ENCODE results near the gene SLC4A5.
A peak's percentile ranks its signal among the peaks of the same experiment; 100 is the strongest.
"Not testable (repeated sequence)": the region's sequence is repeated elsewhere in the genome, so short reads cannot be mapped to it uniquely, and the experiment has no call there.

SLC4A5 gene

DNA sequence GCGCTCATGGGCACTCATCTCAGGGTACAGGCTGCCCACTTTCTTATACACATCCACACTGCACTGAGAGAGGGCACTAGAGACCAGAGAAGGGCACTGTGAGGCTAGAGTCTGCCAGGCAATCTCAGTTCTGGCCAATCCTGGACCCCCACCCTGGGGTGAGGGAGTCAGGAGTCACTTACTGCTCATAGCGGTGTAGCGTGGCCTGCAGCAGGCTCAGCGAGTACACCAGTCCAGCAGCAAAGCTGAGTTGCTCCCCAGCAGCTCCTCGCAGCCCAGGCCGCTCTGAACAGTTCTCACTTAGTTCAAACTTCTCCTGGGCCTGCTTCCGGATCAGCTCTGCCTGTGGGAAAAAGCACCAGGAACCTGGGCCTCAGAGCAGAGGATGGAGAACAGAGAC lies 24.6 kb upstream of the SLC4A5 start:
- DNase-seq (ENCODE audit: low read depth), result no peak

DNA sequence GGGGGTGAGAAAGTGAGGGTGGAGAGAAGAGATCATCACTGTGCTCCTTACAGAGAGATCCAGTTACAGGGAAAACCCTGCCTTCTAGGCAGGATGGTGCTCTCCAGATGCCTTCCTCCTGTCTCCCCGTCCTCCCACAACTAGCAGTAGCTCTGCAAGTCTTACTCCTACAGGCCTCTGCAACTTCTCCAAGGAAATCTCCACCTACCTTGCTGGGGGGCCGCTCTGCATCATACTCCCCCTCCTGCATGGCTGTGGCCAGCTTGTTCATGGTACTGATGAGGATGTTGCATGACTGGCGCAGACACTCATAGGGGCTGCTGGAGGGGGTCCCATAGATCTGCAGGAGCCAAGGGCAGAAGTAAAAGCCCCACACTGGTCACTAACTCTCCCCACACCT lies 22.8 kb upstream of the SLC4A5 start:
- no peak for DNase-seq (ENCODE audit: low read depth)

GRCh38 chr2:74364533-74365505 lies 21.6 kb upstream of the SLC4A5 start:
- no peak for DNase-seq (ENCODE audit: low read depth)

DNA sequence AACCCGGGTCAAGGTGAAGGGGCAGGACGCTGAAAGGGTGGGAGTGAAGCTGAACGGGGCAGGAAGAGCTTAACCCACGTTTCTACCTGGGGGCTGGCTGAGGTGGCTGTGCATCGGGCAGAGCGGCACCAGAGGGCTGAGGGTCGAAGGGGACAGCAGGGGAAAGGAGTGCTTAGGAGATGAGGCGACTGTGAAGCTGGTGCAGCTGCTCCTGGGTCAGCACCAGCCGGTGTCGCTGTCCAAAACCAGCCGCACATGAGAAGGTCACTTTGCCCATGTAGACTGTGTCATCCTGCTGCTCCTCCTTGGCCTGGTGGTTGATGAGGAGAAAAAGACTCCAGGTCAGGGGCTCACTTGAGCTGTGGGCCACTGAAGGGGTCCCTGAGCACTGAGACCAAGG lies 18.1 kb upstream of the SLC4A5 start:
- no peak for DNase-seq (ENCODE audit: low read depth)

DNA sequence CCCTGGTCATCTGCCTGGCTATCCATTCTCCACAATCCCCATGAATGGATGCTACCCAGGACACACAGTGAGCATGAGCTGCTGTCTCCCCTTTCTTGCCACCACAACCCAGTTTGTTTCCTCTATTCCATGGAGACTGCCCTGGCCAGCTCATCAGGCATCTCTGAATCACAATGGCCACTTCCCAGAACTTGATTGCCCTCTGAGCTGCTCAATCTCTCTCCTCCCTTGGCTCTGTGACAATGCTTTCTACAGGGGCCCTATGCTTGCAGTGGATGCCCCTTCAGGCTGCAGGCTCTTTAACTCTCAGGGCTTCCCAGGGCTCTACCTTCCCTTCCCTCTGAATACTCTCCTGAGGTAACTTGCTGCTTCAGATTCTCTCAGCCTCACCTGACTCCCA lies 14.4 kb upstream of the SLC4A5 start:
- no peak for DNase-seq (ENCODE audit: low read depth)

GRCh38 chr2:74349889-74350288 lies 6.7 kb upstream of the SLC4A5 start:
- DNase-seq (ENCODE audit: low read depth), result no peak

- no peak for DNase-seq (ENCODE audit: low read depth)
Observed at GRCh38 chr2:74347742-74348141, 4.5 kb upstream of the SLC4A5 start.

- DNase-seq (ENCODE audit: low read depth), result no peak
Observed at GRCh38 chr2:74347303-74347702, 4.1 kb upstream of the SLC4A5 start.

DNA sequence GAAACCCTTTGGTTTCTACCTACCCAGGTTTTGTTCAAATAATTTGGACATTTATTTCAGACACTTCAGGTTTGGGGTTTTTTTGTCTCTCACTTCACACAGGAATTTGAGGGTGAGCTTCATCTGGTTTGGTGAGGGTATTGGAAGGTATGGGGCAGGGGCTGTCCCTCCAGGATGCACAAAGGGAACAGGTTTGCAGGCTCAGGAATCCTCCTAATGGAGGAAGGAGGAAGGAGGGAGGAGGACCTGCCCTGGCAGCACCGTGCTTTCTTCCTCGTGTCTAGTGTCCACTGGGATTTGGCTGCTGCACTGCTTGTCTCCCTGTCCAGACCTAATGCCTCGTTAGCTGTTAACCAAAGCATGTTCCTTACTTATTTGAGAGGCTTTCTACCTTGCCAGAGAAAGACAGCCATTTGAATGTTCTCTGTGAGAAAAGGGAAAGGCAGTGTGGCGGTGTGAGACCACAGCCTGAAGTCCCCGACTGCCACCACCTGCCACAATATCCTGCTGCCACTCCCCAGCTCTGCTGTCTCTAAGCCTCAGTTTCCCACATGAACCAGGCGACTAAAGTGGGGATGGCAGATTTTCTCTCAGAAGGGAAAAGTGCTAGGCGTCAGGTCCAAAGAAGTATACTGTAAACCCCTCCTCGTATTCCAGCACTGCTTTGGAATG lies 2.2 kb upstream of the SLC4A5 start:
- no peak for DNase-seq (ENCODE audit: low read depth)

DNA sequence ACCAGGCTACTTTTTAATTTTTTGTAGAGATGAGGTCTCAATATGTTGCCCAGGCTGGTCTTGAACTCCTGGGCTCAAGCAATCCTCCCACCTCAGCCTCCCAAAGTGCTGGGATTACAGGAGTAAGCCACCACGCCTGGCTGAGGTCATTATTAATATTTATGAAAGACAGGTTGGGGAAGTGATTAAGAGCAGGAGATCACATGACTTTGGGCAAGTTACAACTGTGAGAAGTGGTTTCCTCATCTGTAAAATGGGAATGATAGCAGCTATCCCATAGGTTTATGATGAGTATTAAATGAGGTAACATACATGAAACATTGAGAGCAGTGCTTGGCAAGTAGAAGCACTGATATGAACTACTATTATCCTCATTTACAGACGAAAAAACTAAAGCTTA lies 7.0 kb downstream of the SLC4A5 start:
- not testable (repeated sequence) for DNase-seq (ENCODE audit: low read depth)

- peak; percentile 76 for DNase-seq (ENCODE audit: low read depth)
Observed at GRCh38 chr2:74334931-74335333, 8.3 kb downstream of the SLC4A5 start.

GRCh38 chr2:74333896-74334586 lies 9.2 kb downstream of the SLC4A5 start:
- DNase-seq (ENCODE audit: low read depth), result no peak

DNA sequence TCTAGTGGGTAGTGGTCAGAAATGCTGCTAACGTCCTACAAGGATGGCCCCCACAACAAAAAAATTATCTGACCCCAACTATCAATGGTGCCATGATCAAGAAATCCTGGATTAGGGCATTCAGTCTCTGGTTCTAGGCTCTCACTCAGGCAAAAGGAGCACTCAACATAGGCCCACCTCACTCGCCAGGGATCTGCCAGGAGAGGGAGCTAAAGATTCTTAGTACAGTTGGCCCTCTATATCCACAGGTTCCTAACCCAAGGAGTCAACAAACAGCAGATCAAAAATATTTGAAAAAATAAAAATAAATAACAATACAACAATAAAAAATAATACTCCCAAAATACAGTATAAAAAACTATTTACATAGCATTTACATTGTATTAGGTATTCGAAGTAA lies 10.0 kb downstream of the SLC4A5 start:
- DNase-seq (ENCODE audit: low read depth), result peak; percentile 64

GRCh38 chr2:74332550-74333174 lies 10.6 kb downstream of the SLC4A5 start:
- no peak for DNase-seq (ENCODE audit: low read depth)

GRCh38 chr2:74328573-74328972 lies 14.6 kb downstream of the SLC4A5 start:
- DNase-seq (ENCODE audit: low read depth), result no peak

GRCh38 chr2:74328074-74328473 lies 15.1 kb downstream of the SLC4A5 start:
- no peak for DNase-seq (ENCODE audit: low read depth)

DNA sequence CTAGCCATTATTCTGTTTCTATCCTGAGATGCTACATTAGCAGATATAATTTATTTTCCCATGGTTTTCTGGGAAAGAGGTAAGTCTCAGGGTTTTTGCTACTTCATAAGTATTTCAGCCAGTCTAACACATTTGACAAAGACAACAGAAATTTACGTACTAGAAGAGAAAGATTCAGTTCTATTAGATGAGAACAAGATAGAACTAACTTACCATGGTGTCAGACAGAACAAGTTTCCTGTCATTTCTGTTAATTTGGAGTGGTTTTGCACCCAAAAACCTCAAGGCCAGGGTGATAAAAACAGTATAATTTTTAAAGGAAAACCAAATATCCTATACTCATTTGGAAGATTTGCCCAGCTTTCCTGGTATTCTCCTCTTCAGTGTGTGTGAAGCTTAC lies 15.6 kb downstream of the SLC4A5 start:
- DNase-seq (ENCODE audit: low read depth), result no peak

DNA sequence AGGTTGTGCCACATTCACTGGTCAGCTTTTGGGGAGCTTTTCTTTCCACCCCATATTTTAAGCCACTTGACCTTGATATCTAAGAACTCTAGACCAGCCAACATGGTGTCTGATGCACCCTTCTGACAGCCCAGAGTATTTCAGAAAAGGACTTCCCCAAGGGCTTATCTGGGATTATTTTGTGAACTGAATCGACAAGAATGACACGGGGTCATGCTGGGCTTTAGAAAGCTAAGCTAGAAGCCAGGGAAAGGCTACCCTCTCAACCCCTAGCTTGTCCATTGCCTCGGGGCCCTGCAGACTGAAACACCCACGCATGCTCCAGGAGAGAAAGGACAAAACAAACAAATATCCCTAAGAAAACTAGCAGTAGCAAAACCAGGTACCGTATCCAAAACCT lies 16.0 kb downstream of the SLC4A5 start:
- no peak for DNase-seq (ENCODE audit: low read depth)

DNA sequence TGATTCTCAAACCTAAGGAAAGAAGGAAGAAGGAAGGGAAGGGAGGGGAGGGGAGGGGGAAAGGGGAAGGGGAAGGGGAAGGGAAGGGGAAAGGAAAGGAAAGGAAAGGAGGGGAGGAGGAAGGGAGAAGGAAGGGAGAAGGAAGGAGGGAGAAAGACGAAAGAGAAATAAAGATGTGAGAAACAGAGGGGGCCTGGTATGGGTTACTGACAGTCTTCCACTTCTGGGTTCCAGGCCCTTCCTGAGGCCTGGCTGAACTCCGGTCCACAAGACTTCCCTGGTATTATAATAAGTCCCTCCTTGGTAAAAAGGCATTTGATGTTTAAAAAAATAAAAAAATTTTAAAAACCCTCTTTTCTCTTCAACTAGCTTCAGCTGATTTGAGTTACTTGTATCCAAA lies 17.4 kb downstream of the SLC4A5 start:
- DNase-seq (ENCODE audit: low read depth), result no peak

- no peak for DNase-seq (ENCODE audit: low read depth)
Observed at GRCh38 chr2:74321737-74322136, 21.5 kb downstream of the SLC4A5 start.

GRCh38 chr2:74317701-74318100 lies 25.5 kb downstream of the SLC4A5 start:
- no peak for DNase-seq (ENCODE audit: low read depth)

DNA sequence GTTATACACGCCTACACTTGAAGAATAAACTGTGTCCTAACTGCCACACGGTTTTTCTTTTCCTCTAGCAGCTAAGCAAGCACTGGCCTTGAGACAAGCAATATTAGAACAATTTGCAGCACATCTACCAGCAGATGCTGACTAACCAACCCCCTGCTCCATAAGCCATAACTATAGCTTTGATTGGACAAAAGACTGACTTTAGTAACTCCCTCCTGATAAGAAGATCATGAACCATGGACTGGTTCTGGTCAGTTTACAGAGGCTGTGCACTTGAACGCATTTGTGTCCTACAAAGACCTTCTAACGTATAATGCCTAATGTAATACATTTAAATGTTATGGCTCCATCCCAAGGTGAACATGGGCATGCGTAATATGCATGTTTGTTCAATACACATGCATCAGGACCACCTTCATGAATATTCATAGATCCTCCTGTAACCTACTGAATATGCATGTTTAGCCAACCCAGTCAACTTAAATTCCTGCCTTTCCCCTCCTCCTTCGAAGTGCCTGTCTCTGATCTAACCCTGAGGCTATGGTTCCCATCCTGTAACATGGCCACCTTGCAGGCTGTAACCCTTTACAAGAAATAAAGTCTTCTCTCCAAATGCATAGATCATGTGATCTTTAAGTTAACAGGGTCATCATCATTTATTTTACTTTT lies 26.5 kb downstream of the SLC4A5 start:
- no peak for DNase-seq (ENCODE audit: low read depth)

Data from ELR (cell line).